NCI-H345 treated with DMSO at 0.1 percent for 48 hours (cell line): ENCODE results near the gene TMED5.
A peak's percentile ranks its signal among the peaks of the same experiment; 100 is the strongest.
"Not testable (repeated sequence)": the region's sequence is repeated elsewhere in the genome, so short reads cannot be mapped to it uniquely, and the experiment has no call there.

Experiments
- DNase-seq: peaks from one replicate; lab custom pipeline; 2025; ENCODE audit not compliant: unreplicated experiment; lab: John Stamatoyannopoulos, UW

Gene TMED5

DNA sequence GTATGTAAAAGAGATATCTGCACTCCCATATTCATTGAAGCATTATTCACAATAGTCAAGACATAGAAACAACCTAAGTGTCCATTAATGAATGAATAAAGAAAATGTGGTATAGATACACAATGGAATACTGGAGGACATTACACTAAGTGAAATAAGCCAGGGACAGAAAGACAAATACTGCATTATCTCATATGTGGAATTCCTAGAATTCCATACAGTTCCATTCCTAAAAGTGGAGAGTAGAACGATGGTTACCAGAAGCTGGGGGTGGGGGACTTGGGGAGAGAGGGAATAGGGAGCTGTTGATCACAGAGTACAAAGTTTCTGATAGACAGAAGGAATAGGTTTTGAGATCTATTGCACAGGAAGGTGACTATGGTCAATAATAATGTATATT is 7.4 kb downstream of the TMED5 start:
- no peak for DNase-seq

DNA sequence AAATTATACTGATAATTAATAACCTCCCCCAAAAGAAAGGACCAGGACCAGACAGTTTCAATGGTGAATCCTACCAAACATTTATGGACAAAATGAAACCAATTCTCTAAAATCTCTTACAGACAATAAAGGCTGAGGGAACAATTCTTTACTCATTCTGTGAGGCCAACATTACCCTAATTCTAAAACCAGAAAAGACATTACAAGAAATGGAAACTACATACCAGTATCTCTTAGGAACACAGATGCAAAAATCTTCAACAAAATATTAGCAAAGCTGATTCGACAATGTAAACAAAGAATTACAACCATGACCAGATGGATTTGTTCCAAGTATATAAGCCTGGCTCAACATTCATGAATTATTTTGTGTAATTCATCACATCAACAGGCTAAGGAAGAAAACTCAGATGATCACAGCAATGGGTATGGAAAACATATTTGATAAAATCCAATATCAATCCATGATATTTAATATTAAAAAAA is 8.6 kb downstream of the TMED5 start:
- DNase-seq = no peak

DNA sequence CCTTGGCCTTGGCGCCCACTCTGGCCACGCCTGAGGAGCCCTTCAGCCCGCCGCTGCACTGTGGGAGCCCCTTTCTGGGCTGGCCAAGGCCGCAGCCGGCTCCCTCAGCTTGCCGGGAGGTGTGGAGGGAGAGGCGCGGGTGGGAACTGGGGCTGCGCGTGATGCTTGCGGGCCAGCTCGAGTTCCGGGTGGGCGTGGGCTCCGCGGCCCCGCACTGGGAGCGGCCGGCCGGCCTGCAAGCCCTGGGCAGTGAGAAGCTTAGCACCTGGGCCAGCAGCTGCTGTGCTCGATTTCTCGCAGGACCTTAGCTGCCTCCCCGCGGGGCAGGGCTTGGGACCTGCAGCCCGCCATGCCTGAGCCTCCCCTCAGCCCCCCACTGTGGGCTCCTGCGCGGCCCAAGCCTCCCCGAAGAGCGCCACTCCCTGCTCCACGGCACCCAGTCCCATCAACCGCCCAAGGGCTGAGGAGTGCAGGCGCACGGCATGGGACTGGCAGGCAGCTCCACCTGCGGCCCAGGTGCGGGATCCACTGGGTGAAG is 10.0 kb downstream of the TMED5 start:
- DNase-seq = not testable (repeated sequence)

DNA sequence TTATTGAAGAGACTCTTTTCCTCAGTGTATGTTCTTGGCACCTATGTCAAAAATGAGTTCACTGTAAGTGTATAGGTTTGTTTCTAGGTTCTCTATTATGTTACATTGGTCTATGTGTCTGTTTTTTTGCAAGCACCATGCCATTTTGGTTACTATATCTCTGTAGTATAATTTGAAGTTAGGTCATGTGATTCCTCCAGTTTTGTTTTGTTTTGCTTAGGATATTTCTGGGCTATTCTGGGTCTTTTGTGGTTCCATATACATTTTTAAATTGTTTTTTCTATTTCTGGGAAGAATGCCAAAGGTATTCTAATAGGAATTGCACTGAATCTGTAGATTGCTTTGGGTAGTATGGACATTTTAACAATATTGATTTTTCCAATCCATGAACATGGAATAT is 13.2 kb downstream of the TMED5 start:
- no peak for DNase-seq

DNA sequence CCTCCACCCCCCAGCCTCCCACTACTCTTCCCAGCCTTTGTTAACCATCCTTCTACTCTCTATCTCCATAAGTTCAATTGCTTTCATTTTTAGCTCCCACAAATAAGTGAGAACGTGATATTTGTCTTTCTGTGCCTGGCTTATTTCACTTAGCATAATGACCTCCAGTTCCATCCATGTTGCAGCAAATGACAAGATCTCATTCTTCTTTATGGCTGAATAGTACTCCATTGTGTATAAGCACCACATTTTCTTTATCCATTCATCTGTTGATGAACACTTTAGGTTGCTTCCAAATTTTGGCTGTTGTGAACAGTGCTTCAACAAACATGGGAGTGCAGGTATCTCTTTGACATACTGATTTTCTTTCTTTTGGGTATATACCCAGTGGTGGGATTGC is 14.3 kb downstream of the TMED5 start:
- not testable (repeated sequence) for DNase-seq

DNA sequence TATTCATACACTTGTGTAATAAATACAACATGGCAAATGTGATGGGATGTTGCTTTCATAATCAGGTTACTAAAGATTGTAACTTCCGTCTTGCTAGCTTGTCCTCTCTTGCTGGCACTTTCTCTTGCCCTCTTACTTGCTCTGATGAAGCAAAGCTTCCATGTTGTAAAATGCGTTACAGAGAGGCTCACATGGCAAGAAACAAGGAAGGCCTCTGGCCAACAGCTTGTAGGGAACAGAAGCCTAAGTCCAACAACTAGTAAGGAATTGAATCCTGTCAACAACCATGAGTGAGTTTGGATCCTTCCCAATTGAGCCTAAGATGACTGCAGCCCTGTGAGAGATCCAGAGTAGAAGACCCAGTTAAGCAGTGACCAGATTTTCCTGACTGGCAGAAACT is 15.4 kb downstream of the TMED5 start:
- DNase-seq = no peak

DNA sequence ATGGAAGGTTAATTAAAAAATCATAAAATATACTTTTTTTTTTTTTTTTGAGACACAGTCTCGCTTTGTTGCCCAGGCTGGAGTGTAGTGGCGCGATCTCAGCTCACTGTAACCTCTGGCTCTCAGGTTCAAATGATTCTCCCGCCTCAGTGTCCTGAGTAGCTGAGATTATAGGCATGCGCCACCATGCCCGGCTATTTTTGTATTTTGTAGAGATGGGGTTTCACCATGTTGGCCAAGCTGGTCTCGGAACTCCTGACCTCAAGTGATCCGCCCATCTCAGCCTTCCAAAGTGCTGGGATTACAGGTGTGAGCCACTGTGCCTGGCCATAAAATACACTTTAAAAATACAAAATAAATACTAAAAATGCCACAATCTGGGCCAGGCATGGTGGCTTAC is 16.9 kb downstream of the TMED5 start:
- not testable (repeated sequence) for DNase-seq

DNA sequence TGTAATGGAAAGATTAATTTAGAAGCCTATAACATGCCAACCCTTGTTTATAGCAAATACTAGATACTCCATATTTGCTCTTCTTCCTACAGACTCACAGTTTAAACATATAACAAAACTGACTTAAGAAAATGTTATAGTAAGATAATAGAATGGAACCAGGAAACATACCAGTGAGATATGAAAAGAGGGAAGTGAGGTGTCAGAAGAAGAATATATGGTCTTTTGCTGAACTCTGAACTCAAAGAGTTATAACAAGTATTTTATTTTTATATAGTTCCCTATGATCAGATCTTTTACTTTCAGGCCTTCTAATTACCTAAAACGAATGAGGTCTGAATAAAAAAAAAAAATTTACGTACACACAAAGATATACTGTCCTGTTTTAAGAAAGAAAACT is 20.9 kb downstream of the TMED5 start:
- DNase-seq = no peak

DNA sequence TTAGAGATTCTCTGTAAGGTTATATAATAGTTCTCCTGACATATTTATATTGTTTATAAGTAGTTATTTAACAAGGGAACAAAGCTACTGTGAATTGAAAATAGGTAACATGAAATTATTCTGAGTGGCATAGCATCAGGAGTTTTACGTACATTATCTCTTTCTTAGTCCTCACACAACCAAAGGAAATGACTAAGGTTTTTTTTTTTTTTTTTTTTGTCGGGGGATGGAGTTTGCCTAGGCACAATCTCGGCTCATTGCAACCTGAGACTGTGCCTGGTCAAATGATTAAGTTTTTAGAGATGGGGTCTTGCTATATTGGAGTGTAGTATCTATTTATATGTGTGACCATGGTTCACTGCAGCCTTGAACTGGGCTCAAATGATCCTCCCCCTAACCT is 24.9 kb downstream of the TMED5 start:
- DNase-seq = no peak

DNA sequence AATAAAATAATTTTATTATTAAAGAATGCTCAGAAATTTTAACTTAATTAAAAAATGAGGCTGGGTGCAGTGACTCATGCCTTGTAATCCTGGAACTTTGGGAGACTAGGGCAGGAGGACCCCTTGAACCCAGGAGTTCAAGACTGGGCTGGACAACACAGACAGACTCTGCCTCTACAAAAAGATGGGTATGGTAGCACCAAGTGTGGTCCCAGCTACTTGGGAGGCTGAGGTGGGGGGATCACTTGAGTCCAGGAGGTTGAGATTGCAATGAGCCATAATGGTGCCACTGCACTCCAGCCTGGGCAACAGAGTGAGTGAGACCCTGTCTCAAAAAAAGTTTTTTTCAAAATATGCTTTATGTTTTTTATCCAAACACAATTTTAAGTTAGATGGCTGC is 25.3 kb downstream of the TMED5 start:
- DNase-seq = no peak

DNA sequence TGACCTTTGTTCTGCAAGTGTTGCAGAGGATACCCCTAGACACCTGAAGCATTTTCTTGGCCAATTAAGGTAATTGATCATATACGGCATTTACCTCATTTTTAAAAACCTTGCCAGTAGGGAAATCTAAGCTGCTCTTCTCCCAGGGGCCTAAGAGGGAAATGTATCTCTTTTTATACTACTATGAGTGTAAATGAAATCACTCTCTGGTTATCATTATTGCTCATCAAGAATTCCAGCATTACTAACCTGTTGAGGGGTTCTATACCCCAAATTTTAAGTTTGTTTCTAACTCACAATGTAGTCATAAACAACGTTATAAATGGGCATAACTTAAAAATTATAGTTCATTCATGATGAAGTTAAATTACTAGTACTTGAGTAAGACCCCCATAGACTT is 27.4 kb downstream of the TMED5 start:
- DNase-seq = no peak

DNA sequence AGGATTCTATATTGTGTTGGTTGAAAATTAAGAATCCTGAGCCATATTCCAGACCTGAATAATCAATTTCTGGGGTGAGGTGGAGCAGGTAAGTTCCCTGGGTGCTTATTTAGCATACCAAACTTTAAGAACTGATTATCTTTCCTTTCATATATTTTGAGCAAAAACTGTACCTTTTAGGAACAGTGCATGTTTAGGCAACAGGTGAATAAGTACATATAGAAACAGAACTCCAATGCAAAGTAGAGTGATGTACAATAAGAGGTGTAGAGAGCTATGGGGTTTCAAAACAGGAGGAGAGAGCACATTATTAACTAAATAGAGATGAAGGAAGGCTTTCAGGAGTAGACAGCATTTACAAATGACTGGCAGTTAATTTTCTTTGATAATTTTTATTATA is 28.7 kb downstream of the TMED5 start:
- DNase-seq = no peak

DNA sequence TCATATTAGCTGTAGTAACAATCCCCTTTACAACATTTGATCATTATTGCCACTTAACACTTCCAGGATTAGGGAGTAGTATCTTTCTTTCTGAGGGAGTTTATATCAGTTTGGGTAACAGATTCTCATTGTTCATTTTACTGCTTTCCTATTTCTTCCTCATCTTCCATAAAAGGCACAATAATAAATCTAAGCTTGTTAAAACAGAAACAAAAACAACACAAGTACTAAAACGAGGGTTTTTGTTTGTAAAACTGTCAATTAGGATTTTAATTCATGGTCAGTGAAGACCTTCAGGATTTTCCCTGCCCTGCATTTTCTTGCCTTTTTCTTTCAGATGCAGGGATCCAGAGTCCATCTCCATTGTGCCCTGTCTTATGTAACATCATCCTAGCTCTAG is 29.5 kb downstream of the TMED5 start:
- no peak for DNase-seq

DNA sequence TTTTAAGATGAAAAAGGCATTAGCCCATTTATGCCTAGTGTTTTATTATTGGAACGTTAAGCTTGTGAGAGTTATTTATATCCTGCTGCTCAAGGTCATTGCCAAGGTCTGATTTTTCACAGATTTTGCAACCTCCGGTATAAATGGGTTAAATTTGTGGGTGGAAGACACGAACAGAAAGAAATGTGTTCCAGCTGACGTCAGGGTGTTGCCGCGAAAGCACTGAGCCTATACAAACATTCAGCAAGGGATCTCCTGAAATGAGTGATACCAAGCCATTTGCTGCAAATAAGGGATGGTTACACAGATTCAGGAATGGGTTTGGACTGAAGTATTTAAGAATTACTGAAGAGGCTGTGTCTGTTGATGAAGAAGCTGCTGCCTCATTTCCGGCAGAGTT is 32.2 kb downstream of the TMED5 start:
- no peak for DNase-seq

DNA sequence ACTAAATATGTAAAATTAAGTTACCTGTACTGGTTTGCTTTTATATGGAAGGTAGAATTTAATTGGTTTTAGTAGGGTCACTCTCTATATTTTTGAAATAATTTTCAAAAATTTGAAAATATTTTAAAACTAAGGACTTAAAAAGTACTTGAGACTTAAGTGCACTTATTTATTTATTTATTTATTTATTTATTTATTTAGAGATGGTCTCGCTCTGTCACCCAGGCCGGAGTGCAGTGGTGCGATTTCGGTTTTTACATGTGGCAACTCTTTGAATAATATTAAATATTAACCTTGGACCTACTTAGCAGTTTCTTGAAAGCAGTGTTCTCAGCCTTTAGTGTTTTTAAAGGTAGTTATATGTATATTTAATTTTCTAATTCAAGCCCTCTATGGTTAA is 36.4 kb downstream of the TMED5 start:
- DNase-seq = no peak

DNA sequence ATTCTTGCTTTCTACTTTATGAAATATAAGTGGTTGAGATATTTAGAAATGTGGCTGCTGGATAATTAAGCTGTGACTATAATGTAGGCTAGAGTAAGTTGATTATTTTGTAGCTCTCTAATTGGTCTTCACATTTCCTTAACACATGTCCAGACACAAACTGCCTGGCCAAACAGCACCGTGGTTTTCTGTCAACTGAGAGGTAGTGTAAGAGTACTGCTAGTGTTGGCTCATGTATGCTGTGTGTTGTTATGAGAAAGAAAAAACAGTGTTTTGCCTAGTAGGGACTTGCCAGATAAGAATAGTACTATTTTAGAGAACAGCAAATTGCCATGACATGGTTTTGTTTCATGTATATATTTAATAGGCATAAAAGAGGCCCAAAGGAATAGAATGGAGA is 37.1 kb downstream of the TMED5 start:
- no peak for DNase-seq

DNA sequence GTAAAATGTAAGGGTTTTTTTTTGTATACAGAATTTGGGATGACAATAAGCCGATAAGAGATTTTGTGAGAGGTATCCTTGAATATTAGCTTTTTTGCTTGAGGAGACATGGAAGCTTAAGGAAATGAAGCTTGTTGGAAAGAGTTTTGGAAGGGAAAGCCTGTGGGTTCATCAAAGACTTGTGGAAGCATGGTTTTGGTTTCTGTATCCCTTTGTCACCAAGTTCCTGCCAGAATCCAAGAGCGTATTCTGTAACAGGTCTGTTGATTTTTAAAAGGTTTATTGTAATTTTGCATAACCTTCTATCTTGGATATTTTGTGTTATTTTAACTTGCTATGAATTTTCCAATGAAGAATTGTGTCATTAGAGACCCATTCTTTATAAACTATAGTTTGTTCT is 38.1 kb downstream of the TMED5 start:
- DNase-seq = no peak

DNA sequence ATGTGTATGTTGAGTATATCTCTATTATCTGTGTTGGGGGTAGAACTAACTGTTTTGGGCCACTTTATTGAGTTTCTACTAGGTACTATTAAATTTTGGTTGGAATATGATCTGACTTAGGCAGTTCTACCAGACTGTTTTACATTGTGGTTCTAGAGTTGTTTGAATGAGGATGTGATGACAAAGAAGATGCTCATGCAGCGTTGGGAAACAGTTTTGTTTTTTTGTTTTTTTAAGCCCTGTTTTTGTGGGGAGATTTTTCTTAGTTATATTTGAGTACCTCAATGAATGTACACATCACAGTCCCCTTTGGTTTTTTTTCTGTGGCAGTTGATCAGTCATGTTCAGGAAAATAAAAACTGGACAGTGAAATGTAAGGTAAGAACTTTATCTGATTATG is 40.1 kb downstream of the TMED5 start:
- no peak for DNase-seq

DNA sequence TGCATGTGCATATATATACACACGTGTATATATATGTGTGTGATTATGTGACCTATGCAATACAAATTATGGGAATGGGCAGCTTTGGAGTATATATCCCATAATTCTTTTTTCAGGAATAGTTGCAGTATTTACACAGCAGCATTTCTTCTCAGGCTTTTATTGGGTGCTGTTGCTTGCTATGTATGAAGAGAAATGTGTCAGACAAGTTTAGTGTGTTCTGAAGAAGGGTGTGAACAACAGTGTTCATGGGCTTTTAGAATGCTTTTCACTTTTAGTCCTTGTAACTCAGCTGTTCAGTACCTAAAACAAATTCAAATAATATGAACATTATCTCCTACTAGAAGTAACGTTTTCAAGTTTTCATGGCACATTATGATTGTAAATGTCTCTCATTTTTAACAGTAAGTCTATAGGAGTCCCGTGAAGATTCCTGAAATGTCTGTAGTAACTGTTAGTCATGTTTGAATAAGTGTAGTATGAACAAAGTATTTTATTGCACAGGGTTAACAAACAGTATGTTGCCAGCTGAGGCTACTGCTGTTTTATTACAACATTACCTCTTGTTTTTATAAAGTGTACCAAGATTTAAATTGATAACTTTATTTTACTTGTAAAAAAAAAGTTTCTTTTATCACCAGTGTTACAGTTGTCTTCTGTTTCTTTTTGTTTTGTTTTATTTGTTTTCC is 42.5 kb downstream of the TMED5 start:
- no peak for DNase-seq

DNA sequence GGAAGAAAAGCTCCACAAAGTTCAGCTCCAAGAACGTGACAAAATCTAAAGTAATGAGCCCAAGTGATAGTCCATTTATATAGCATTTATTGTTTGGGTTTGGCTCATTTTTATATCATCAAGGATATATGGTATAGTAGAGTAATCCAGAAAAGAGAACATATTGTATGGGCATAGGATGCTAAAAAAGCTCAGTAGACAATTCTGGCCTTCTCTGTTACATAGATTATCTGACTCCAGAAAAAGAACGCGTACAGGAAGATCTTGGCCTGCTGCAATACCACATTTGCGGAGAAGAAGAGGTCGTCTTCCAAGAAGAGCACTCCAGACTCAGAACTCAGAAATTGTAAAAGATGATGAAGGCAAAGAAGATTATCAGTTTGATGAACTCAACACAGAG is 43.8 kb downstream of the TMED5 start:
- DNase-seq = no peak

DNA sequence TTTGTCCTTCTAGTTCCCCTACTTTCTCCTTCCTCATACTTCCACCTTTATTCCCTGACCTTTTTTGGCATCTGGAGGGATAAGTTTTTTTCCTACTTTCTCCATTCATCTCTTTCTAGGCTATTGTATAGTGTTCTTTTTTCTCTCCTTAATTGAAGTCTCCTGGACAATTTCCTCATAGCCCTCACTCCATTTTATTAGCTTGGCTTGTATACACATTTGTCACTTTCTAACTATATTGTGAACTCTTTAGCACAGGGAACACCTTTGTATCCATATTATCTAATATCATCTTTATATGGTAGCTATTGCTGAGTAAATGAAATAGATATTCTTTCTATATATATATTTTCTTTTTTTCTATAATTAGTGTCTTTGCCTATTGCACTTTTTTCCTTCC is 47.6 kb downstream of the TMED5 start:
- no peak for DNase-seq

DNA sequence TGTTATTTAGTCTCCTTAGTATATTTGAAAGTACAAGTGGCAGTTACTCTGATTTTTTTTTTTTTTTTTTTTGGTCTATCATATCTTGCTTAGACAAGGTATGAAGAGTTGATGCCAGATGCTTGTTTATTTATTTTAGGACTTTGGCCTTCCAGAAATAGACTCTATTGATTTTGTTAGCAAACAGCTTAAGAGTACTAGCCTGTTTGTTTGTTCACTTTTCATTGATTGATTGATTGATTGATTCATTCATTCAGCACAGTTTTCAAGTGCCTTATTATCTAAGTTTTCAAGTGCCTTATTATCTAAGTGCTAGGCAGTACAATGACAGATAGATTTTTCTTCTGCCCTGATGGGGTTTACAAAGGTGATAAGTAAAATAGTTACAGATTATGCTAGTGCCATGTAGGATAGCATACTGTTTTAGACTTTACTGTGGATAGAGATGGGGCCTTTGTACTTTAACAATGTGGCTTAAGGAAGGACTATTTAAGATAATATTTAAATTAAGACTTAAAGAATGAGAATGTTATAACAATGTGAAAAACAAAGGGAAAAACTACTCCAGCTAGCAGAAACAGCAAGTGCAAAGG is 50.6 kb downstream of the TMED5 start:
- peak; percentile 52 for DNase-seq
